ENCODE data around the gene LCMT2. TPM values are rescaled to one million over a fixed set of nuclear protein-coding genes. Genes with fewer than 3 reads are reported as not detected.

Gene LCMT2
- total RNA-seq, 4 donors from 2014 or later, result 3.0 to 6.4 (median 3.4) TPM

GRCh38 chr15:43330780-43331087 lies 361 bp upstream of the LCMT2 start:
- Histone ChIP-seq H3K9me3 (no peaks in the 10 kb centered on the region), H3K27ac (peak overlapping the region; percentile 90 to 99 (median 96)), H3K36me3 (no peaks in the 10 kb centered on the region), H3K4me3 (peak overlapping the region; percentile 24 to 83 (median 76)), H3K27me3 (no peaks in the 10 kb centered on the region), H3K4me1 (peaks cover 14 to 23% (median 21%) of the 10 kb centered on the region in 4 donors)
- DNase-seq, result no peak
- intact Hi-C loops (cut with DNase I; ENCODE audit: low total_unique reads) (no loop called here), in situ Hi-C loops (cut with MboI; ENCODE audit: low pct_ligation_motif_present in 1 of 4, low pct_unique_long_range_greater_than_20kb in 1 of 4, low sequenced_read_pairs in 3 of 4) (no loop called here)
- no peak for TF ChIP-seq CTCF (IDR thresholded peaks at IDR 0.05)
- TF ChIP-seq POLR2AphosphoS5 (IDR thresholded peaks at IDR 0.05), result no peak
- no peak for TF ChIP-seq EP300 (IDR thresholded peaks at IDR 0.05; ENCODE audit: low read depth)
- TF ChIP-seq POLR2A (IDR thresholded peaks at IDR 0.05), result no peak
- WGBS, 2 donors (ENCODE audit: low coverage in 1 of 2), result 5% methylated on average over 7 of the region's 7 CpGs; no CpG with 5 or more reads in 1 of the 2 donors

GRCh38 chr15:43329217-43329959 lies 985 bp downstream of the LCMT2 start:
- H3K9me3 ChIP-seq, result no peaks in the 10 kb centered on the region
- peak overlapping the region; percentile 50 to 83 (median 76) for H3K4me3 ChIP-seq
- no peaks in the 10 kb centered on the region for H3K36me3 ChIP-seq
- intact Hi-C loops (cut with DNase I; ENCODE audit: low total_unique reads), result no loop called here
- peaks cover 14 to 23% (median 21%) of the 10 kb centered on the region in 4 donors for H3K4me1 ChIP-seq
- 22% methylated on average over 38 of the region's 38 CpGs; no CpG with 5 or more reads in 1 of the 2 donors for WGBS, 2 donors (ENCODE audit: low coverage in 1 of 2)
- no peaks in the 10 kb centered on the region for H3K27me3 ChIP-seq
- peak overlapping the region; percentile 90 to 99 (median 96) for H3K27ac ChIP-seq
- TF ChIP-seq POLR2AphosphoS5 (IDR thresholded peaks at IDR 0.05) (no peak), EP300 (IDR thresholded peaks at IDR 0.05; ENCODE audit: low read depth) (no peak)
- in situ Hi-C loops (cut with MboI; ENCODE audit: low pct_ligation_motif_present in 1 of 4, low pct_unique_long_range_greater_than_20kb in 1 of 4, low sequenced_read_pairs in 3 of 4), result no loop called here
- DNase-seq, result peak; percentile 29

GRCh38 chr15:43325039-43325684 lies 5.2 kb downstream of the LCMT2 start:
- WGBS, 2 donors (ENCODE audit: low coverage in 1 of 2), result 70 to 84% methylated on average over 5 to 6 of the region's 6 CpGs
- TF ChIP-seq POLR2AphosphoS5 (IDR thresholded peaks at IDR 0.05) (no peak), POLR2A (IDR thresholded peaks at IDR 0.05) (no peak), CTCF (IDR thresholded peaks at IDR 0.05) (no peak), EP300 (IDR thresholded peaks at IDR 0.05; ENCODE audit: low read depth) (no peak)
- no peak overlapping the region for H3K4me3 ChIP-seq
- no peak overlapping the region for H3K27ac ChIP-seq
- no peaks in the 10 kb centered on the region for H3K27me3 ChIP-seq
- peaks cover 13 to 17% (median 15%) of the 10 kb centered on the region in 4 donors for H3K4me1 ChIP-seq
- in situ Hi-C loops (cut with MboI; ENCODE audit: low pct_ligation_motif_present in 1 of 4, low pct_unique_long_range_greater_than_20kb in 1 of 4, low sequenced_read_pairs in 3 of 4), result no loop called here
- intact Hi-C loops (cut with DNase I; ENCODE audit: low total_unique reads), result no loop called here
- H3K9me3 ChIP-seq, result no peaks in the 10 kb centered on the region
- no peak for DNase-seq
- no peaks in the 10 kb centered on the region for H3K36me3 ChIP-seq

- no peak overlapping the region for H3K27ac ChIP-seq
- H3K4me1 ChIP-seq, result no peaks in the 10 kb centered on the region
- in situ Hi-C loops (cut with MboI; ENCODE audit: low pct_ligation_motif_present in 1 of 4, low pct_unique_long_range_greater_than_20kb in 1 of 4, low sequenced_read_pairs in 3 of 4) (no loop called here), intact Hi-C loops (cut with DNase I; ENCODE audit: low total_unique reads) (no loop called here)
- H3K36me3 ChIP-seq, result no peaks in the 10 kb centered on the region
- no peak overlapping the region for H3K4me3 ChIP-seq
- no peak for DNase-seq
- TF ChIP-seq POLR2A (IDR thresholded peaks at IDR 0.05), result no peak
- no peak for TF ChIP-seq EP300 (IDR thresholded peaks at IDR 0.05; ENCODE audit: low read depth)
- no peak for TF ChIP-seq POLR2AphosphoS5 (IDR thresholded peaks at IDR 0.05)
- TF ChIP-seq CTCF (IDR thresholded peaks at IDR 0.05), result no peak
- no peaks in the 10 kb centered on the region for H3K9me3 ChIP-seq
- peaks cover 3% of the 10 kb centered on the region for H3K27me3 ChIP-seq
- 40 to 86% methylated on average over 1 to 4 of the region's 4 CpGs for WGBS, 2 donors (ENCODE audit: low coverage in 1 of 2)
Observed at GRCh38 chr15:43318990-43319771, 11.2 kb downstream of the LCMT2 start.

Data from transverse colon (tissue), 4 donors.